Measurements from ENCODE around the gene FGF2.

The FGF2 gene

GRCh38 chr4:122879001-122879400 is 52.4 kb downstream of the FGF2 start:
- no peaks in the 10 kb centered on the region for H3K79me2 ChIP-seq (ENCODE audit: low read length)
- H3K9me3 ChIP-seq (replicated peaks; ENCODE audit: insufficient read depth, low read length) = no peaks in the 10 kb centered on the region
- H3K9ac ChIP-seq (ENCODE audit: low read length) = no peak overlapping the region
- no peaks in the 10 kb centered on the region for H3F3A ChIP-seq (ENCODE audit: insufficient read depth, low read length)
- no peaks in the 10 kb centered on the region for H3K36me3 ChIP-seq (replicated peaks; ENCODE audit: insufficient read depth, low read length)
- H3K27ac ChIP-seq (ENCODE audit: low read length) = no peak overlapping the region
- H2AFZ ChIP-seq (ENCODE audit: low read length) = no peak overlapping the region
- DNase-seq = no peak
- H3K4me1 ChIP-seq (ENCODE audit: low read length) = no peaks in the 10 kb centered on the region
- TF ChIP-seq EZH2 (optimal IDR thresholded peaks at IDR 0.05; ENCODE audit: low read depth, low read length) (no peak), CTCF (IDR thresholded peaks at IDR 0.05; ENCODE audit: low read length) (no peak), EZH2phosphoT487 (IDR thresholded peaks at IDR 0.05; ENCODE audit: low read length) (no peak)
- H4K20me1 ChIP-seq (ENCODE audit: insufficient read depth, low read length) = no peaks in the 10 kb centered on the region
- H3K4me2 ChIP-seq (ENCODE audit: low read depth, low read length) = no peak overlapping the region
- no peaks in the 10 kb centered on the region for H3K27me3 ChIP-seq (replicated peaks; ENCODE audit: insufficient read depth, low read length)
- no peaks in the 10 kb centered on the region for H3K9me2 ChIP-seq (replicated peaks; ENCODE audit: insufficient read depth, low read length)
- no peak overlapping the region for H3K4me3 ChIP-seq (ENCODE audit: low read length)

GRCh38 chr4:122882857-122883735 is 56.5 kb downstream of the FGF2 start:
- H3K4me2 ChIP-seq (ENCODE audit: low read depth, low read length) = no peak overlapping the region
- H3K9me3 ChIP-seq (replicated peaks; ENCODE audit: insufficient read depth, low read length) = no peaks in the 10 kb centered on the region
- no peaks in the 10 kb centered on the region for H3K36me3 ChIP-seq (replicated peaks; ENCODE audit: insufficient read depth, low read length)
- no peaks in the 10 kb centered on the region for H4K20me1 ChIP-seq (ENCODE audit: insufficient read depth, low read length)
- no peaks in the 10 kb centered on the region for H3K4me1 ChIP-seq (ENCODE audit: low read length)
- H3K27me3 ChIP-seq (replicated peaks; ENCODE audit: insufficient read depth, low read length) = no peaks in the 10 kb centered on the region
- no peak overlapping the region for H3K9ac ChIP-seq (ENCODE audit: low read length)
- no peaks in the 10 kb centered on the region for H3K79me2 ChIP-seq (ENCODE audit: low read length)
- no peak for DNase-seq
- H3K4me3 ChIP-seq (ENCODE audit: low read length) = no peak overlapping the region
- no peaks in the 10 kb centered on the region for H3K9me2 ChIP-seq (replicated peaks; ENCODE audit: insufficient read depth, low read length)
- H3K27ac ChIP-seq (ENCODE audit: low read length) = no peak overlapping the region
- no peak overlapping the region for H2AFZ ChIP-seq (ENCODE audit: low read length)
- TF ChIP-seq CTCF (IDR thresholded peaks at IDR 0.05; ENCODE audit: low read length) = no peak
- TF ChIP-seq EZH2phosphoT487 (IDR thresholded peaks at IDR 0.05; ENCODE audit: low read length) = no peak
- TF ChIP-seq EZH2 (optimal IDR thresholded peaks at IDR 0.05; ENCODE audit: low read depth, low read length) = no peak
- H3F3A ChIP-seq (ENCODE audit: insufficient read depth, low read length) = no peaks in the 10 kb centered on the region

GRCh38 chr4:122884499-122884898 is 57.9 kb downstream of the FGF2 start:
- Histone ChIP-seq H3F3A (ENCODE audit: insufficient read depth, low read length) (no peaks in the 10 kb centered on the region), H3K27me3 (replicated peaks; ENCODE audit: insufficient read depth, low read length) (no peaks in the 10 kb centered on the region), H3K9me3 (replicated peaks; ENCODE audit: insufficient read depth, low read length) (no peaks in the 10 kb centered on the region), H3K27ac (ENCODE audit: low read length) (no peak overlapping the region), H3K36me3 (replicated peaks; ENCODE audit: insufficient read depth, low read length) (no peaks in the 10 kb centered on the region), H3K4me1 (ENCODE audit: low read length) (no peaks in the 10 kb centered on the region), H4K20me1 (ENCODE audit: insufficient read depth, low read length) (no peaks in the 10 kb centered on the region), H3K9me2 (replicated peaks; ENCODE audit: insufficient read depth, low read length) (no peaks in the 10 kb centered on the region), H3K4me2 (ENCODE audit: low read depth, low read length) (no peak overlapping the region), H3K4me3 (ENCODE audit: low read length) (no peak overlapping the region), H3K79me2 (ENCODE audit: low read length) (no peaks in the 10 kb centered on the region), H3K9ac (ENCODE audit: low read length) (no peak overlapping the region), H2AFZ (ENCODE audit: low read length) (no peak overlapping the region)
- TF ChIP-seq EZH2phosphoT487 (IDR thresholded peaks at IDR 0.05; ENCODE audit: low read length) = no peak
- no peak for TF ChIP-seq CTCF (IDR thresholded peaks at IDR 0.05; ENCODE audit: low read length)
- no peak for TF ChIP-seq EZH2 (optimal IDR thresholded peaks at IDR 0.05; ENCODE audit: low read depth, low read length)
- DNase-seq = no peak

Data from MM.1S (cell line).